HG02763 (cell line): ENCODE data around the gene MAST4.

Experiments
- ATAC-seq: cut with Tn5 transposase; IDR thresholded peaks from one replicate; pipeline ENCODE4 v1.9.1; 2021; ENCODE audit warnings: mild to moderate bottlenecking, moderate library complexity; ENCODE audit not compliant: unreplicated experiment

The MAST4 gene

GRCh38 chr5:67142816-67143215 is 546.6 kb downstream of the MAST4 start:
- no peak for ATAC-seq

- no peak for ATAC-seq
Observed at GRCh38 chr5:67143549-67143948, 547.4 kb downstream of the MAST4 start.

GRCh38 chr5:67144183-67144639 is 548.0 kb downstream of the MAST4 start:
- no peak for ATAC-seq

GRCh38 chr5:67146574-67146973 is 550.4 kb downstream of the MAST4 start:
- no peak for ATAC-seq

- ATAC-seq = no peak
Observed at GRCh38 chr5:67146981-67147380, 550.8 kb downstream of the MAST4 start.

GRCh38 chr5:67147760-67148159 is 551.6 kb downstream of the MAST4 start:
- no peak for ATAC-seq

GRCh38 chr5:67149057-67149950 is 553.1 kb downstream of the MAST4 start:
- ATAC-seq = no peak

GRCh38 chr5:67149951-67150523 is 553.8 kb downstream of the MAST4 start:
- ATAC-seq = no peak

GRCh38 chr5:67152400-67152799 is 556.2 kb downstream of the MAST4 start:
- no peak for ATAC-seq

- ATAC-seq = no peak
Observed at GRCh38 chr5:67153292-67153691, 557.1 kb downstream of the MAST4 start.

GRCh38 chr5:67154556-67155206 is 558.5 kb downstream of the MAST4 start:
- no peak for ATAC-seq

- ATAC-seq = peak; percentile 65
Observed at GRCh38 chr5:67156976-67157583, 560.9 kb downstream of the MAST4 start.

- ATAC-seq = no peak
Observed at GRCh38 chr5:67160272-67160671, 564.1 kb downstream of the MAST4 start.

- no peak for ATAC-seq
Observed at GRCh38 chr5:67160985-67161384, 564.8 kb downstream of the MAST4 start.

- ATAC-seq = no peak
Observed at GRCh38 chr5:67161767-67162166, 565.6 kb downstream of the MAST4 start.

GRCh38 chr5:67163231-67163756 is 567.1 kb downstream of the MAST4 start:
- ATAC-seq = no peak

- ATAC-seq = no peak
Observed at GRCh38 chr5:67163863-67164595, 567.8 kb downstream of the MAST4 start.

GRCh38 chr5:67164856-67165525 is 568.8 kb downstream of the MAST4 start:
- ATAC-seq = no peak

GRCh38 chr5:67165526-67166459 is 569.6 kb downstream of the MAST4 start:
- peak; percentile 91 for ATAC-seq
